Right lobe of liver (tissue), 4 donors: Measurements from ENCODE around the gene RAI1.

Source experiments
- POLR2A ChIP-seq: fragments of 450-650 bp; IDR thresholded peaks from one replicate; pipeline ENCODE4 v1.6.1; 2017; ENCODE audit warnings: antibody characterized with exemption, mild to moderate bottlenecking
- TF ChIP-seq, protein P1 (sequence below), 4 donors: fragments of 200-600 bp in 3 of 4; fragments of 450-650 bp in 1 of 4; IDR thresholded peaks; one replicate each; pipeline versions ENCODE4 v1.5.1 to v1.8.0; 2016 to 2022; ENCODE audit warnings: antibody characterized with exemption in 4 of 4, mild to moderate bottlenecking in 2 of 4
- donor health status: DM: no; HTN: no; CAD: no.
- donor health status: DM: no; HTN: no; CAD: no.
- donor health status: DM: no; HTN: yes; CAD: no.

DNA sequence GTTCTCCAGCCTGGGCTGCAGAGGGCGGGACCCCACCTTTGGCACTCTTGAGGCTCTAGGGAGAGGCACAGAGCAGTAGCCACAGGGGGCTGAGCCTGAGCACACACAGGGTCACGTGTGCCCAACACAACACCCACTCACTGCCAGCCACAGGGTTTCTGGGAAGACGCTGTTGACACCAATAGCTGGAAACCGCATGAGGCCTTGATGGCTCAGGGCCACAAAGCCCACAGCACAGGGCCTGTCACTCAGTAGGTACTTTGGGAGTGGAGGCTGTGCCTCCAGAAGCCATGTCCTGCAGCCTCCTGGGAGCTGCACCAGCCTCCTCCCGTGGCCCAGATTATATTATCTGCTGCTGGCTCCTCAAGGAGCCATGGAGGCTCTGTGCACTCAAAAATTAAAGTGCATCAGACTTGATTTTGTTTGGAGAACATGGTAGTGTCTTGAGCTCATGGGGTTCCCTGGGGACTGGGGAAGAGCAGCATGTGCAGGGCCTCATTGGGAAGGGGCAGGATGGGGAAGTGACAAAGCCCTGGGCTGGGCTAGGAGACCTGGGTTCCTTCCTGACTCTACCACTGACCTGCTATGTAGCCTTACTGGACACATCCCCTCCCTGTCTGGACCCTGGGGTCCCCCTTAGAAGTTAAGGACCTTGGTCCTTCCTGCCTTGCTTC, 168.0 kb downstream of the RAI1 start:
- TF ChIP-seq, protein P1, sequence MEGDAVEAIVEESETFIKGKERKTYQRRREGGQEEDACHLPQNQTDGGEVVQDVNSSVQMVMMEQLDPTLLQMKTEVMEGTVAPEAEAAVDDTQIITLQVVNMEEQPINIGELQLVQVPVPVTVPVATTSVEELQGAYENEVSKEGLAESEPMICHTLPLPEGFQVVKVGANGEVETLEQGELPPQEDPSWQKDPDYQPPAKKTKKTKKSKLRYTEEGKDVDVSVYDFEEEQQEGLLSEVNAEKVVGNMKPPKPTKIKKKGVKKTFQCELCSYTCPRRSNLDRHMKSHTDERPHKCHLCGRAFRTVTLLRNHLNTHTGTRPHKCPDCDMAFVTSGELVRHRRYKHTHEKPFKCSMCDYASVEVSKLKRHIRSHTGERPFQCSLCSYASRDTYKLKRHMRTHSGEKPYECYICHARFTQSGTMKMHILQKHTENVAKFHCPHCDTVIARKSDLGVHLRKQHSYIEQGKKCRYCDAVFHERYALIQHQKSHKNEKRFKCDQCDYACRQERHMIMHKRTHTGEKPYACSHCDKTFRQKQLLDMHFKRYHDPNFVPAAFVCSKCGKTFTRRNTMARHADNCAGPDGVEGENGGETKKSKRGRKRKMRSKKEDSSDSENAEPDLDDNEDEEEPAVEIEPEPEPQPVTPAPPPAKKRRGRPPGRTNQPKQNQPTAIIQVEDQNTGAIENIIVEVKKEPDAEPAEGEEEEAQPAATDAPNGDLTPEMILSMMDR (IDR thresholded peaks at IDR 0.05) = no peak
- no peak for TF ChIP-seq POLR2A
